Midbrain (tissue), 1 donor: ENCODE data around the gene HSPB1.
A peak's percentile ranks its signal among the peaks of the same experiment; 100 is the strongest.
"Not testable (repeated sequence)": the region's sequence is repeated elsewhere in the genome, so short reads cannot be mapped to it uniquely, and the experiment has no call there.

Source experiments
- DNase-seq: peaks from one replicate; lab custom pipeline; 2025; lab: John Stamatoyannopoulos, UW

Gene HSPB1

GRCh38 chr7:76302347-76303201, at the start of gene HSPB1:
Gene HSPB1, plus strand, starts transcription at chr7:76302673. Its CDS starts 40 bp downstream, at chr7:76302713.
- DNase-seq, result peak; percentile 79

- no peak for DNase-seq
These were observed 47.7 kb upstream of the HSPB1 start for GRCh38 chr7:76254781-76255180.

- no peak for DNase-seq
These were observed 44.5 kb upstream of the HSPB1 start for GRCh38 chr7:76257973-76258372.

- DNase-seq, result no peak
These were observed 43.1 kb upstream of the HSPB1 start for GRCh38 chr7:76259124-76260093.

- no peak for DNase-seq
These were observed 42.2 kb upstream of the HSPB1 start for GRCh38 chr7:76260171-76260703.

- DNase-seq, result no peak
These were observed 41.1 kb upstream of the HSPB1 start for GRCh38 chr7:76261329-76261728.

DNA sequence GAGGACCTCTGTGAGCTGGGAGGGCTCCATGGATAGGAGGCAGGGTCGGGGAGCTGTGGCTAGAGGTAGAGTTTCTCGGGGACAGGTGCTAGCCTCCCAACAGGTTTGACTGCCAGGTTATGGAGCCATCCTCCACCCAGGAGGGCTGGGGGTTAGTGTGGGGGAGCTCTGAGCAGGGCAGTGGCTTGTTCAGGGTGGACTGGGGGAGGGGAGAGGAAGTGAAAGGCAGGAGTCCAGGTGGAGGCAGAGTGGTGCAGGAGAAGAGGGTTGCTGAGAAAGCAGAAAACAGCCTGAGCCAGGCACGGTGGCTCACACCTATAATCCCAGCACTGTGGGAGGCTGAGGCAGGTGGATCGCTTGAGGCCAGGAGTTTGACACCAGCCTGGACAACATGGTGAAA, 40.5 kb upstream of the HSPB1 start:
- DNase-seq, result no peak

- peak; percentile 43 for DNase-seq
These were observed 39.6 kb upstream of the HSPB1 start for GRCh38 chr7:76262683-76263402.

DNA sequence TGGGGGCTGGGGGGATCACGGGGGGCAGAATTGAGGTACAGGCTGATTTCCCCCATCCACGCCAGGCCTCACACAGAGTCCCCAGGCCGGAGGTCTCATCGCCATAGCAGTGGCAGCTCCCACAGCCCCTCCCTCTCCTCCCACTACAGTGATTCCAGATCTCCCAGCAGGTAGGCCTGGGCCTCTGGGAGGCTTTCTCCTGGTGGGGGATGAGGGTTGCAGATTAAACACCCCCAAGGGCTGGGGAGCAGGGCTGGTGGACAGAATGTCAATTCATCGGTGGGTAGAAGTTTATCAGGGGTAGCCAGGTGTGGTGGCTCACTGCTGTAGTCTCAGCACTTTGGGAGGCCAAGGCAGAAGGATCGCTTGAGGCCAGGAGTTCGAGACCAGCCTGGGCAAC, 37.2 kb upstream of the HSPB1 start:
- no peak for DNase-seq

DNA sequence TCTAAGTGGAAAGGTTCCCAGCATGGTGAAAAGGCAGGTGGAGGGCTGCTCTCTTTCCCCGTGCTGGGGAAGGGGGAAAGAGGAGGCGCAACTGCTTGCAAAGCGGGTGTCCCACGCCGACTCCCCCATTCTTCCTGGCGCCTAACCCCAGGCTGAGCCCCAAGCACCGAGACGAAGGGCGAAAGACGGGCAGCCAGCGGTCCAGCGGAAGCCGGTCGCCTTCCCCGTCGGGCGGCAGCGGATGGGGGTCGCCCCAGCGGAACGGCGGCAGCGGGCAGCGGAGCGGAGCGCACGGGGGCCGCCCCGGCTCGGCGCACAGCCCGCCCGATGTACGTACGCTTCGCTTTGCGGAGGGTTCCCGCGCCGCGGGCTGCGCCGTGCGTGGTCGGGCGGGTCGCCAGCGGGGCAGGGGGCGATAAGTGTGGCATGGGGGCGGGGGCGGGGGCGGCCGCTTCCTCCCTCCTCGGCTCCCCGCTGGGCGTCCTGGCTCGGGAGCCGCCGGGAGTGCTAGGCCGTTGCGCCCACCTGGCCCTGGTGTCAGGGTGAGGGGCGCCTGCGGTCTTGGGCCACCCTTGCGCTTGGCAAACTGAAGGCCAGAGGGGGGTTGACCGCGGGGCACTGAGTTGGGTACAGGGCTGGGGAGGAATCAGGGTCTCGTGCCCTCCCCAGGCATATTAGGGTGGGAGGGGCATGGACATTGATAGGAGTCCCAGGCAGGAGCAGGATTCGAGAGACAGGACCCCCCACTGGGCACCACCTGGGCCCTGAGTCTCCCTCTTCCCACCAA, 35.2 kb upstream of the HSPB1 start:
- DNase-seq, result no peak

DNA sequence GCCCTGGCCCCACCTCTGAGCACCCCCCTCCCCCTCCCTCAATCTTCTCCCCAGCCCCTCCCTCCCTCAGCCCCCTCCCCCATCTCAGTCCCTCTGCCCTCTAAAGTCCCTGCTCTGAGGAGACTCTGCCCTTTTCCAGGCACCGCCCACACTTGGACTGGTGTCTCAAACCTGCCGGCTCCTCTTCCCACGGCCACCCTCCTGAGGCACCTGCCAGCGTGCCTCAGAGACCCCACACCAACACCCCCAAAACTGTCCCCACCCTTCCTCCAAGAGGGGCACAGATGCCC, 34.6 kb upstream of the HSPB1 start:
- DNase-seq, result no peak

GRCh38 chr7:76268376-76268775, 34.1 kb upstream of the HSPB1 start:
- no peak for DNase-seq

DNA sequence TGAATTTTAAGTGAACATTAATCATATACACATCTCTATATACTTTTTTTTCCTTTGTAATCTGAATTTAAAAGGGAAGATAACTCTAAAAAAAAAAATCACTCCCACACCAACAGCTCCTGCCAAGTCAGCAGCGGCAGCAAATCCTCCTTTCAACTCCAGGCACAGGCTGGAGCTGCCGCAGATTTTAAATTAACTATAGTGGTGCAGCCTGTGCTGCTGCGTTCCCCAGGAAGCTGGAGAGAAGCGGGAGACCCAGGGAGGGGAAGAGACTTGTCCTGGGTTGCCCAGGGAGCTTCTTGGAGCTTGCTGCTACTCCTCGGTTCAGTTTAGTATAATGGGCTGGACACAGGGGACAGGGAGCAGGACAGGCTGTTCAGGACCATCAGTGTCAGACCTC, 32.6 kb upstream of the HSPB1 start:
- DNase-seq, result no peak

DNA sequence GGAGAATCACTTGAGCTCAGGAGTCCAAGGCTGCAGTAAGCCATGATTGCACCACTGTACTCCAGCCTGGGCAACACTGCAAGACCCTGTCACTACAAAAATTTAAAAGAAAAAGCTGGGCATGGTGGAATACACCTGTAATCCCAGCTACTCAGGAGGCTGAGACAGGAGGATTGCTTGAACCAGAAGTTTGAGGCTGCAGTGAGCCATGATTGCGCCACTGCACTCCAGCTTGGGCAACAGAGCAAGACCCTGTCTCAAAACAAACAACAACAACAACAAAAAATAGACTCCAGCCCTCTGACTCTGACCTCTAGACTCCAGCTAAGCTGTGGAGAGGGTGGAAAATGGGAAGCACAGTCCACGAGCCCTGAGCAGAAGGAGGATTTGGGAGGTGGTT, 31.1 kb upstream of the HSPB1 start:
- DNase-seq, result not testable (repeated sequence)

GRCh38 chr7:76272142-76272541, 30.3 kb upstream of the HSPB1 start:
- no peak for DNase-seq

- no peak for DNase-seq
These were observed 29.5 kb upstream of the HSPB1 start for GRCh38 chr7:76272851-76273497.

DNA sequence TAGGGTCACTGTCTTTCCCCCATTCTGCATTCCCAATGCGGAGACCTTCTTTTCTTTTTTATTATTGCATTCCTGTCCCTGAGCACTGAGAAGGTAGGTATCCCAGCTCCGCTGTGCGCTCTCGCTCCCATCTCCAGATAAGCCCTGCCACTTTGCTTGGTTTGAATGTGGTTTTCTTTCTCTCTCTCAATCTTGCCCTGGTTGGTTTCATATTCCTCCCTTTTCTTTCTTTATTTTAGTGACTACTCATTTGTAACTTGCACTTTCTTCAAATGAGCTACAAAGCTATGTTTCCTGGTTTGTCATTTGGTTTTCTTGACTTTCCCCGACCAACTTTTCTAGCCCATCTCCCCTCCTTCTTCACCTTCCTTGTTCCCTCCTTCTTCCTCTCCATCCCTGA, 29.0 kb upstream of the HSPB1 start:
- no peak for DNase-seq

DNA sequence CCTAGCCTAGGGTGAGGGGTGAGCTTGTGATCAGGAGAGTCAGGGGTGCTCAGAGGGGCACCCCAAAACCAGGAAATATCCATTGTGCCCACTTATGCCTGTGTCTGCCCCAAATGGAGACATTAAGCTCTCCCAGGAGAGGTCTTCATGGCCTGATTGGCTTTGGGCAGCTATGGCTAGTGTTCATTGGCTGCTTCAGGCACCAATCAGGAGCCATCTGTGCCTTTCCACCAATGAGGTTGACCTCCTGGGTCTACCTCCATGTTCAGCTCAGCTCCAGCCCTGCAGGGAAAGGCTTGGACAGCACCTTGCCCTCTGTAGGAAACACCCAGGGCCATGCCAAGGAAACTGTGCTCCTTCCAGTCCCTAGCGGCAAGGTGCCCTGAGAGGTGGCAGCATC, 23.9 kb upstream of the HSPB1 start:
- DNase-seq, result no peak

GRCh38 chr7:76280408-76280807, 22.1 kb upstream of the HSPB1 start:
- no peak for DNase-seq

DNA sequence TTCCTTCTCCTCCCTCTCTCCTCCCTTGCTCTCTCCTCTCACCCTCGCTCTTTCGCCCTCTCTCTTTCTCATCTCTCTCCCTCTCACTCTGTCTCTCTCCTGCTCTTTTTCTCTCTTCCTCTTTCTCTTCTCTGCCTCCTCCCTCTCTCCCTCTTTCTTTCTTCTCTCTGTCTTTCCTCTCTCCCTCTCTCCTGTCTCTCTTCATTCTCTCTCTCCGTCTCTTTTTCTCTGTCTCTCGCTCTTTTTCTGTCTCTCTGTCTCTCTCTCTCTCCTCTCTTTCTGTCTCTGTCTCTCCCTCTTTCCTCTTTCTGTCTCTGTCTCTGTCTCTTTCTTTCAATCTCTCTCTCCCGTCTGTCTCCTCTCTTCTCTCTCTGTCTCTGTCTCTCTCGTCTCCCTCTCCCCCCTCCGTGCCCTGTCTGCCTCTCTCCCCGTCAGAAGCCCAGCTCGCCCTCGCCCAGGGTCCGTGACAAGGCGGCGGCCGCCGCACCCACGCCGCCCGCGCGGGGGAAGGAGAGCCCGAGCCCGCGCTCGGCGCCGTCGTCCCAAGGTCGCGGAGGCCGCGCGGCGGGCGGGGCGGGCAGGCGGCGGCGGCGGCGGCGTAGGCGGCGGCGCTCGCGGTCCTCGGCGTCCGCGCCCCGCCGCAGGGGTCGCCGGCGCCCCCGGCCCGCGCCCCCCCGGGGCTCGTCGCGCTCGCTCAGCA, 21.3 kb upstream of the HSPB1 start:
- no peak for DNase-seq
